GM19324 (cell line): ENCODE measurements around the gene STX8.
"Not testable (repeated sequence)": the region's sequence is repeated elsewhere in the genome, so short reads cannot be mapped to it uniquely, and the experiment has no call there.

Source experiments
- ATAC-seq: cut with Tn5 transposase; IDR thresholded peaks from one replicate; pipeline ENCODE4 v1.9.1; 2021; ENCODE audit warnings: mild to moderate bottlenecking, moderate library complexity; ENCODE audit not compliant: unreplicated experiment, low FRiP score

The STX8 gene

GRCh38 chr17:9447298-9447697 lies 128.3 kb downstream of the STX8 start:
- not testable (repeated sequence) for ATAC-seq

- no peak for ATAC-seq
Observed at GRCh38 chr17:9446528-9446927, 129.1 kb downstream of the STX8 start.

- ATAC-seq = no peak
Observed at GRCh38 chr17:9445424-9445823, 130.2 kb downstream of the STX8 start.

- ATAC-seq = no peak
Observed at GRCh38 chr17:9444687-9445086, 130.9 kb downstream of the STX8 start.

GRCh38 chr17:9443811-9444210 lies 131.8 kb downstream of the STX8 start:
- ATAC-seq = no peak

GRCh38 chr17:9439851-9440250 lies 135.8 kb downstream of the STX8 start:
- ATAC-seq = no peak

- ATAC-seq = no peak
Observed at GRCh38 chr17:9436630-9437029, 139.0 kb downstream of the STX8 start.

- ATAC-seq = no peak
Observed at GRCh38 chr17:9435165-9435564, 140.5 kb downstream of the STX8 start.

- no peak for ATAC-seq
Observed at GRCh38 chr17:9434642-9435057, 141.0 kb downstream of the STX8 start.

GRCh38 chr17:9432934-9433421 lies 142.6 kb downstream of the STX8 start:
- ATAC-seq = no peak

GRCh38 chr17:9432134-9432885 lies 143.3 kb downstream of the STX8 start:
- peak; percentile 73 for ATAC-seq

- no peak for ATAC-seq
Observed at GRCh38 chr17:9431620-9432019, 144.0 kb downstream of the STX8 start.

- ATAC-seq = no peak
Observed at GRCh38 chr17:9427465-9428315, 147.9 kb downstream of the STX8 start.

- ATAC-seq = no peak
Observed at GRCh38 chr17:9424071-9424640, 151.5 kb downstream of the STX8 start.

- ATAC-seq = no peak
Observed at GRCh38 chr17:9421525-9421924, 154.1 kb downstream of the STX8 start.

- no peak for ATAC-seq
Observed at GRCh38 chr17:9419932-9420453, 155.6 kb downstream of the STX8 start.

GRCh38 chr17:9414471-9414870 lies 161.1 kb downstream of the STX8 start:
- peak; percentile 94 for ATAC-seq

GRCh38 chr17:9410737-9411136 lies 164.9 kb downstream of the STX8 start:
- no peak for ATAC-seq

- ATAC-seq = no peak
Observed at GRCh38 chr17:9410301-9410700, 165.3 kb downstream of the STX8 start.

- ATAC-seq = no peak
Observed at GRCh38 chr17:9409878-9410277, 165.7 kb downstream of the STX8 start.
